Endothelial cell of hepatic sinusoid (primary cell): Measurements from ENCODE around the gene ACVR2B.
"Not testable (repeated sequence)": the region's sequence is repeated elsewhere in the genome, so short reads cannot be mapped to it uniquely, and the experiment has no call there.

Source experiments
- in situ Hi-C: cut with HindIII; loops from 2 replicates; pipeline ENCODE4 v1.10.0; 2017; ENCODE audit warnings: low sequenced_read_pairs

ACVR2B gene

DNA sequence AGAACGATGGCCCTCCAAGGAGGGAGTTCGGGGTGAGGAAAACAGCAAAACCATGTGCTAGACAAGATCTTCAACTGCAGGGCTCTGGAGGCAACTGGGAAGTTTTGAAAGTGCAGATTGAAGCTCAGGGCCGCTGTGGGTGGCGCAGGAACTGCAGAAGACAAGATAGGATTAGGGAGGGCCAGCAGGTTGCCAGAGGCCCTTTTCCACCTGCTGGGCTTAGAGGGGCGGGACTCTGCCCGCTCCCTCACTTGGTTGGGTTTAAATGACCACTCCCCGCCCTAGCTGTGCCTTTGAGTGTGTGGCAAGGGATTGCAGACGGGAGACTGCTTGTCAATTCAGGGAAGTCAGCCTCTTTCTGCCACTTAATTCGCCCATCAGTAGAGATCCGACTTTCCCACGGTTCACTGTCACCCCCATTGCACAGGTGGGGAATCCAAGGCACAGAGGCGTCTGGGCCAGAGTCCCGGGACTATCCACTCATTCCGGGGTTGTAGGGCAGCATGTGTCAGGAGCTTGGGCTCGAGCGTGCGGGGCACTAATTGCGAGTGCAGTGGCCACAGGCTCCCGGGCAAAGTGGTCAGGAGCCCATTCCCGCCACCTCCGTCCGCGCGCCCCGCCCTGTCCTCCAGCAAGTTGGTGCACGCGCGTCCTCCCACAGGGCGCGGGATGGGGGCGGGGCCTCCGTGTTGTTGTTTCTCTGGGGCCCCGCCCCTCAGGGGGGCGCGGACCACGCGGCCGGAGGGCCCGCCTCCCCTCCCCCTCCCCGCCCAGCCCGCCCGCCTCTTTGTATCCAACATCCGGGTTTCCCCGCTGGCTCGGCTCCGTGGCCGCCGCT is at the start of gene ACVR2B:
TSS of gene ACVR2B (plus strand) at position 816 of the 838 bp plus-strand sequence. CDS start 433 bp downstream, outside the sequence.
- in situ Hi-C loops: no loop called here

DNA sequence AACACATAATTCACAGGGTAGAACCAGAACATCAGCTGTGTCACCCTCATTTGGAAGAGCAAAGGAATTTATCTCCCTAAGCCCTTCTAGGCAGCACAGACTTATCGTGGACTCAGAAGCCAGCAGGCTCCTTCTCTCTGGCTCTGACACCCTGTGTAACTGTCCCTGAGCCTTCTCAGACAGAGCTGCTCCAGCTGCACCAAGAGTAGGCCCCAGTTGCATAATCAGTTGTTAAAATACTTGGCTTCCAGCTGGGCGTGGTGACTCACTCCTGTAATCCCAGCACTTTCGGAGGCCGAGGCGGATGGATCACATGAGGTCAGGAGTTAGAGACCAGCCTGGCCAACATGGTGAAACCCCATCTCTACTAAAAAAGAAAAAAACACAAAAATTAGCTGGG is 49.4 kb upstream of the ACVR2B start:
- in situ Hi-C loops: no loop called here

DNA sequence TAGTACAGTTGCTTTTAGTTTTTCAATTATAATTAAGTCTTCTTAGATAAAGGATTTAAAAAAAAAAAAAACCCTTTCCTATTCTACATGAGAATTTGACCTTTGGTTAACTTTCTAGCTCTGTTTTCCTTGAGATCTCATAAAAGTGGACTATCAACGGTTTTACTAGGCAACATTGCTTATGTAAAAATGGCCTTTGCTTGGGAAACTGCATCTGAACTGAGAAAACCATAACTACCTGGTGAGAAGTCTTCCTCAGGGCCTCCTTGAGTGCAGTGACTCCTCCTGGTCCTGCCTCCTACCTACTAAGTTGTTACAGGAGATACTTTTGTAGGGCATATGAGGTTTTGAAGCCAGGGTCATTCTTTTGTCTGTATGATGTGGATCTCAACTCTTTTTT is 42.1 kb upstream of the ACVR2B start:
- in situ Hi-C loops: no loop called here

DNA sequence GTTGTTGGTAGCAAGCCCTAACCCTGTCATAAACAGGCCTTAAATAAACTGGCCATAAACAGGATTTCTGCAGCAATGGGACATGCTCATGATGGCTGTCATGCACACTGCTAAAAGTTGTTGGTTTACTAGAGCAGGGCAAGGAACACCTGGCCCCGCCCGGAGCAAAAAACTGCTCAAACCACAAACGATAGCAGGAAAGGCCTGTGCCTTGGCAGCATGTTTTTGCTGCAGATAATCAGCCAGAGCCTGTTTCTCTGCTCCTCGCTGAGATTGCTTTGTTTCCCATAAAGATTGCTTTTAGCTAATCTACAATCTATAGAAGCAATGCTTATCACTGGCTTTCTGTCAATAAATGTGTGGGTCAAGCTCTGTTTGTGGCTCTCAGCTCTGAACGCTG is 32.9 kb upstream of the ACVR2B start:
- in situ Hi-C loops: not testable (repeated sequence)

DNA sequence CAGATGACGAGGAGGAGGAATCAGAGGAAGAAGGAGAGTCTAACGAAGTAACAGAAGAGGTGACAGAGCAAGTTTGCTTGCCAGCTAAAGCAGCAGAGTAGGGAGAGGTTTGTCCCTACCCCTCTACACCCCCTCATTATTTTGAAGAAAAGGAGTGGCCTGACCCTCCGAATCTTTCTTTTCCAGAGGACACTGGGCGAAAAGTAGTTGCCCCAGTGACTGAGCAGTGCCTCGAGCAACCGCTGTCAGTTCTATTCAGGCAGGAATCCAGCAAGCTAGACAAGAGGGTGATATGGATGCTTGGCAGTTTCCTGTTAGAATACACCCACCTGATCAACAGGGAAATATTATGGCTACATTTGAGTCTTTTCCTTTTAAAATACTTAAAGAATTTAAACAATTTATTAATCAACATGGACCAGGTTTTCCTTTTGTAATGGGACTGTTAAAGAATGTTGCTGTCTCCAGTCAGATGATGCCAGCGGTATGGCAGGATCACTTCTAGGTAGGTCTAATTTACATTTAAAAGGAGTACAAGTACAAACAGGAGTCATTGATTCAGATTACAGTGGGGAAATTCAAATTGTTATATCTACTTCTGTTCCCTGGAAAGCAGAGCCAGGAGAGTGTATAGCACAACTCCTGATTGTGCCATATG is 31.9 kb upstream of the ACVR2B start:
- in situ Hi-C loops: no loop called here

DNA sequence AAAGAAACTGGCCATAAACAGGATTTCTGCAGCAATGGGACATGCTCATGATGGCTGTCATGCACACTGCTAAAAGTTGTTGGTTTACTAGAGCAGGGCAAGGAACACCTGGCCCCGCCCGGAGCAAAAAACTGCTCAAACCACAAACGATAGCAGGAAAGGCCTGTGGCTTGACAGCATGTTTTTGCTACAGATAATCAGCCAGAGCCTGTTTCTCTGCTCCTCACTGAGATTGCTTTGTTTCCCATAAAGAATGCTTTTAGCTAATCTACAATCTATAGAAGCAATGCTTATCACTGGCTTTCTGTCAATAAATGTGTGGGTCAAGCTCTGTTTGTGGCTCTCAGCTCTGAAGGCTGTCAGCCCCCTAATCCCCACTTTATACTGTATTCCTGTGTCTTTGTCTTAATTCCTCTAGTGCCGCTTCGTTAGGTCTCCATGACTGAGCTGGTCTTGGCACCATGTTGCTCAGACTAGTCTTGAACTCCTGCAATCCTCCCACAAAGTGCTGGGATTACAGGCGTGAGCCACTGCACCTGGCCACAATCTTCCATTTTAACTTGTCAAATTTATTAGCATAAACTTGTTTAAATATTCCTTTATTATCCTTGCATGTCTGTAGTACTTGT is 26.8 kb upstream of the ACVR2B start:
- in situ Hi-C loops: not testable (repeated sequence)

DNA sequence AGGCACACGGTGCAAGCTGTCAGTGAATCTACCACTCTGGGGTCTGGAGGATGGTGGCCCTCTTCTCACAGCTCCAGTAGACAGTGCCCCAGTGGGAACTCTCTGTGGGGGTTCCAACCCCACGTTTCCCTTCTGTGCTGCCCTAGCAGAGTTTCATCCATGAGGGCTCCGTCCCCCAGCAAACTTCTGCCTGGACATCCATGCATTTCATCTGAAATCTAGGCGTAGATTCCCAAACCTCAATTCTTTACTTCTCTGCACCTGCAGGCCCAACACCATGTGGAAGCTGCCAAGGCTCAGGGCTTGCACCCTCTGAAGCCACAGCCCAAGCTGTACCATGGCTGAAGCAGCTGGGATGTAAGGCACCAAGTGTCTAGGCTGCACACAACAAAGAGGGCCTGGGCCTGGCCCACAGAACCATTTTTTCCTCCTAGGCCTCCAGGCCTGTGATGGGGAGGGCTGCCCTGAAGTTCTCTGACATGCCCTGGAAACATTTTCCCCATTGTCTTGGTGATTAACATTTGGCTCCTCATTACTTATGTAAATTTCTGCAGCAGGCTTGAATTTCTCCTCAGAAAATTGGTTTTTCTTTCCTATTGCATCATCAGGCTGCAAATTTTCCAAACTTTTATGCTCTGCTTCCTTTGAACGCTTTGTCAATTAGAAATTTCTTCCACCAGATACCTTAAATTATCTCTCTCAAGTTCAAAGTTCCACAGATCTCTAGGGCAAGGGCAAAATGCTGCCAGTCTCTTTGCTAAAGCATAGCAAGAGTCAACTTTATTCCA is 20.6 kb upstream of the ACVR2B start:
- in situ Hi-C loops: not testable (repeated sequence)

DNA sequence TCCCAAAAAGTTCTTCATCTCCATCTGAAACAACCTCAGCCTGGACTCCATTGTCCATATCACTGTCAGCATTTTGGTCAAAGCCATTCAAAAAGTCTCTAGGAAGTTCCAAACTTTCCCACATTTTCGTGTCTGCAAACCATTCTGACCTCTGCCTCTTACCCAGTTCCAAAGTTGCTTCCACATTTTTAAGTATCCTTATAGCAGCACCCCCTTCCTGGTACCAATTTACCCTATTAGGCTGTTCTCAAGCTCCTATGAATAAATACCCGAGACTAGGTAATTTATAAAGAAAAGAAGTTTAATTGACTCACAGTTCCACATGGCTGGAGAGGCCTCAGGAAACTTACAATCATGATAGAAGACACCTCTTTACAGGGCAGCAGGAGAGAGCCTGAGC is 20.0 kb upstream of the ACVR2B start:
- in situ Hi-C loops: not testable (repeated sequence)

DNA sequence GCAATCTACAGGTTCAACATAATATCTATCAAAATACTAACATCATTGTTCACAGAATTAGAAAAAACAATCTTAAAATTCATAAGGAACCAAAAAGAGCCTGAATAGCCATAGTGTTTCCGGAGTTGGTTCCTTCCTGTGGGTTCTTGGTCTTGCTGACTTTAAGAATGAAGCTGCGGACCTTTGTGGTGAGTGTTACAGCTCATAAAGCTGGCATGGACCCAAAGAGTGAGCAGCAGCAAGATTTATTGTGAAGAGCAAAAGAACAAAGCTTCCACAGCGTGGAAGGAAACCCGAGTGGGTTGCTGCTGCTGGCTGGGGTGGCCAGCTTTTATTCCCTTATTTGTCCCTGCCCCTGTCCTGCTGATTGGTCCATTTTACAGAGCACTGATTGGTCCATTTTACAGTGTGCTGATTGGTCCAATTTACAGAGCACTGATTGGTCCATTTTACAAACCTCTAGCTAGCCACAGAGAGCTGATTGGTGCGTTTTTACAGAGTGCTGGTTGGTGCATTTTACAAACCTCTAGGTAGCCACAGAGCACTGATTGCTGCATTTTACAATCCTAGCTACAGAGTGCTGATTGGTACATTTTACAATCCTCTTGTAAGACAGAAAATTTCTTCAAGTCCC is 15.1 kb upstream of the ACVR2B start:
- in situ Hi-C loops: not testable (repeated sequence)

DNA sequence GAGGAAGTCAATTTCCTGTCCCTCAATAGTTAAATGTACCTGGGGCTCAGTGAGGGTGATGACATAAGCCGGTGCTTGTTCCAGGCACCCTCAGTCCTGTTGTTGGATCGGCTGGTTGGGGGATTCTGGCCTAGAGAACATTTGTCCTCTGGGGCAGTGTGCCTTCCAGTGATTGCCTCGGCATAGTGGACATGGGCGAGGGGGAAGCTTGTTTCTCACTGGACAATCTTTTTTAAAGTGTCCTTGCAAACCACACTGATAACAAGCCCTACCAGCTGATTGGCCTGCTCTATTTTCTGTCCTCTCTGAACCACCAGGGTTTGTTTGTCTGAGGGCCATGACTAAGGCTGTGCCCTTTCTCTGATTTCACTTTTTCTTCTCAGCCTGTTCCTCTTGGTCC is 10.5 kb upstream of the ACVR2B start:
- in situ Hi-C loops: loop anchor here (5.0 kb wide), 1 partner anchor 49 kb away; no protein-coding TSS in a partner anchor

DNA sequence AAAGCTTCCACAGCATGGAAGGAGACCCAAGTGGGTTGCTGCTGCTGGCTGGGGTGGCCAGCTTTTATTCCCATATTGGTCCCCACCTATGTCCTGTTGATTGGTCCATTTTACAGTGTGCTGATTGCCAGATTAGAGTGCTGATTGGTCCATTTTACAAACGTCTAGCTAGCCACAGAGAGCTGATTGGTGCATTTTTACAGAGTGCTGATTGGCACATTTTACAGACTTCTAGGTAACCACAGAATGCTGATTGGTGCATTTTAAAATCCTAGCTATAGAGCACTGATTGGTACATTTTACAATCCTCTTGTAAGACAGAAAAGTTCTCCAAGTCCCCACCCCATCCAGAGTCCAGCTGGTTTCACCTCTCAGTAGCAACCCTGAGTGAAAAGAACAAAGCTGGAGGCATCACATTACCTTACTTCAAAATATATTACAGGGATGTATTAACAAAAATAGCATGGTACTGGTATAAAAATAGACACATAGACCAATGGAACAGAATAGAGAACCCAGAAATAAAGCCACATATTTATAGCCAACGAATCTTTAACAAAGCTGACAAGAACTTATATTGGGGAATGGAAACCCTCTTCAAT is 7.5 kb upstream of the ACVR2B start:
- in situ Hi-C loops: no loop called here

DNA sequence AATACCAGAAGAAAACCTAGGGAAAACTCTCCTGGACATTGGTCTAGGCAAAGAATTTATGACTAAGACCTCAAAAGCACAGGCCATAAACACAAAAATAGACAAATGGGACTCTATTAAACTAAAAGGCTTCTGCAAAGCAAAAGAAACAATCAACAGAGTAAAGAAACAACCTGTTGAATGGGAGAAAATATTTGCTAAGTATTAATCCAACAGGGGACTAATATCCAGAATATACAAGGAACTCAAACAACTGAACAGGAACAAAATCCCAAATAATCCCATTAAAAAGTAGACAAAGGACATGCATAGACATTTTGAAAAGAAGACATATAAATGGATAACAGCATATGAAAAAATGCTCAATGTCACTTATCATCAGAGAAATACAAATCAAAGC is 6.9 kb upstream of the ACVR2B start:
- in situ Hi-C loops: no loop called here

DNA sequence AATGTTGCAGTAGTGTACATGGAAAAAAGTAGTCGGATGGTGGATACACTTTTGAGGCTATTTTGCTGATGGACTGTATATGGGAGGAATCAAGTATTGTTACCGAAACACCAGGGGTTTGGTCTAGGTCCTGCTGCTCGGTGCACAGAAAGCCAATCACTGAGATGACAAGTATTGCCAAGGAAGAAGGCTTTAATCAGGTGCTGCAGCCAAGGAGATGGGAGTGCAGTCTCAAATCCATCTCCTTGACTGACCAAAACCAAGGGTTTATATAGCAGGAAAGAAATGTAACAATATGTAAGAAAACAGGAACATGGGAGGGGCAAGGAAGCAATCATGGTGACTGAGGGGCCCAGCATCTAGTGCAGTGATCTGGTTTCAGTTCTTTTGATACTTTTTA is 2.8 kb upstream of the ACVR2B start:
- in situ Hi-C loops: no loop called here

DNA sequence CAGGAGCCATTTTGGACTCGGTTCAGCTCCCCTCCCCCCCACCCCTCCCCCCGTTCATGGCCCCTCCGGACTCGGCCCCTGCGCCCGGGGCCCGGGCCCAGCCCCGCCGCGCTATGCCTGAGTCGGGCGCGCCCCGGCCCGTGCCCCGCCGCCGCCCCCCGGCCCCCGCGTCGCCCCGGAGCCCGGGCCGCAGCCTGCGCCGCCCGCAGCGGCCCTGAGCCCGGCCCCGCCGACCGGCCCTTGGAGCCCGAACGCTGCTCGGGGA is 155 bp downstream of the ACVR2B start:
- in situ Hi-C loops: no loop called here

DNA sequence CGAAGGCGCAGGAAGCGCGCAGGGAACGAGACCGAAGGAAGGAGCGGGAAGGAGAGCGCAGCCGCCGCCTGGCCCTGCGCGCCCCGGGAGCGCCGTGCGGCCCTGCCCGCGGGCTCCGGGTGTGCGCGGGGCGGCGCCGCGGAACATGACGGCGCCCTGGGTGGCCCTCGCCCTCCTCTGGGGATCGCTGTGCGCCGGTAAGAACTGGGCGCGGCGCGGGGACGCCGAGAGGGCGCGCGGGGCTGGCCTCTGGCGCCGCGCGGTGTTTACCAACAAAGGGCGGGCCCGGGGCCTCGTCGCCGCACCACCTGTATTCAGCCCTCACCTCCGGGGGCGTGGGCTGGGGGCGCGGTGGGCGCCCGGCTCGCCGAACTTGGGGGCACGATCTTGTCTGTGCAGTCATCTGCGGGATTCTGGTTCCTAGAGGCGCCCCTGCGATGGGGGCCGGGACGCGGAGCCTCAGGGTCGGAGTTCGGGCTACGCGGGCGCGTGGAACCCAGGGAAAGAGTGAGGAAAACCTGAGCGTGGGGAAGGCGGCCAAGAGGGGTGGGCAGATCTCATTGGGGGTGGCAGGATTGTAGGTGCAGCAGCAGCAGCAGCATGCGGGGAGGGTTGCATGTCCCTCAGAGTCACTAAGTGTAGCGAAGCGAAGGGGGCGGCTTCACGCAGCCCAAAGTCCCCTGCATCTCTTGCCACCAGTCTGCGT is 641 bp downstream of the ACVR2B start:
- in situ Hi-C loops: no loop called here

DNA sequence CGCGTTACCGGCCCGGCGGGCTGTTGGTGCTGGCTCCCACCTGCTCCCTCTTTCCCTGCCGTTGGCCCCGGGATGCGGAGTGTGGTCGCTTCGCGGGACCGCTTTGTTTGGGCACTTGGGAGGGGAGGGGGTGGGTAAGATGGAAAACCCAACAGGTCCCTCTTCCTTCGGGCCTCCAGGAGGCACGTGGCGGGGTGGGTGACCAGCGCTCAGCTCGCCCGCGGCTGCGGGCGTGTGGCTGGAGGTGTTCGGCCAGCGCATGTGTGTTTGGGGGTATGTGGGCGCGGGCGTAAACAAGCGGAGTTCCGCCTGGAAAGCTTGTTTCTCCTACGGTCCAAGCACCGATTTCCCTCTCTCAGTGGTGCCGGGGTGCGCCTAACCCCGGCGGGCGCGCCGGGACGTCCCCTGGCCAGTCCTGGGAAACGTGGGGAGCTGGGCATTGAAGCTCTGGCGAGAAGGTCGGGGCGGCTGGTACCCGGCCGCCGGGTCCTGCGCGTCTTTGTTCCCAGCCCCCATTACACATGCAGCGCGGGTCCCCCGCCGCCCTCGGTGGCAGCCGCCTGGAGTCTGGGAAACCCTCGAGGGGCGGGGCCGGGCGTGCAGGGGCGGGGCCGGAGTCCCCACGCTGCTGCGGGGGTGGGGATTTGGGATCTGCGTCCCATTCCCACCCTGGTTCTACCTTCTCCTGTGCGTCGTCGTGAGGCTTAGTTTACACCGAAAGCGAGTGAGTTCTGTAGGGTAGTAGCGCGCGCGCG is 1.4 kb downstream of the ACVR2B start:
- in situ Hi-C loops: loop anchor here (5.0 kb wide), 1 partner anchor 73 kb away; no protein-coding TSS in a partner anchor

DNA sequence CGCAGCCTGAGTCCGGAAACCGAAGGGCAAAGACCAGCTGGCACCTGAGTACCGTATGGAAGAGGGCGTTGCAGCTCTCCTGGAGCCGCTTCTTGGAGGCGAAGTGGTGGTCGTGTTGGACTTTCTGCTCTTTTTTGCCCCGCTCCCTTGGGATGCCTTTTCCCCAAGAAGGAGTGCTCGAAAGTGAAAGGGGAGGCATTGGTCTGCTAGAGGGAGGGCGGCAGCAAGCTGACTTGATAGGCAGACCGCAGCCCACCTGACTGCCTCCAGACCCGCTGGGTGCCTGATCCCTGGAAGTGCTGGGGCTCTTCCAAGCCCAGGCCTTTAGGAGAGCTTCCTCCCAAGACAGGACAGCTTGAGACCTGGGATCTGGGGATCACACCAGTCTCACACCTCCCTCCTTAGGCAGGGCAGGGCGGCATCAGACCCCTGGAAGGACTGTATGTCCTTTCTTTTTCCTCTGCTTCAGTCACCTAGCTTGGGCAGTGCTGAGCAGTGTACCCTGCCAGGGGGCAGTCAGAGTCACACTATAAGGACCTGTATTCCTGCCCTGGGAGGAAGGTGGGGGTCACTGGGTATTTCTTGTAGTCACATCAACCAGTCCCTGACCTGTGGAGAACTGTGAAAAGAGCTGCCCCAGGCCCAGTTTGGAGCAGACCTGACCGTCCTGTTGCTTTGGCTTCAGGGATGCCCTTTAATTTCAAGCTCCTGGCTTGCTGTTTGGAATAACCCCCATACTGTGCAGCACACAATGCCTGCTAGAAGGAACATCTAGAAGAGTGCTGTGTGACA is 2.1 kb downstream of the ACVR2B start:
- in situ Hi-C loops: loop anchor here (5.0 kb wide), 1 partner anchor 74 kb away; no protein-coding TSS in a partner anchor
